CD14-positive monocyte (primary cell): ENCODE results near the gene CIZ1. TPM values are rescaled to one million over a fixed set of nuclear protein-coding genes. Genes with fewer than 3 reads are reported as not detected.

Source experiments
- DNase-seq, 3 donors: peaks; one replicate each; pipeline ENCODE4 v3.0.0-alpha.2; 2011 to 2022
- H2AFZ ChIP-seq: 2 replicates; pipeline ENCODE4 v1.6.0; 2012; ENCODE audit warnings: mild to moderate bottlenecking, low read depth, low read length, inconsistent platforms; ENCODE audit not compliant: insufficient read depth, poor library complexity, severe bottlenecking
- H3K27ac ChIP-seq, 2 donors: 1 replicate in 1 of 2; 2 replicates in 1 of 2; pipeline ENCODE4 v1.5.1; 2012 to 2013; ENCODE audit warnings: low read length in 2 of 2, control low read depth in 1 of 2, inconsistent platforms in 1 of 2, low read depth in 1 of 2, mild to moderate bottlenecking in 1 of 2
- H3K27me3 ChIP-seq, 2 donors: one replicate each; pipeline versions ENCODE4 v1.6.0 to v1.6.1; 2011 to 2013; ENCODE audit warnings: low read length in 2 of 2; ENCODE audit not compliant: control insufficient read depth in 2 of 2, insufficient read depth in 2 of 2
- H3K36me3 ChIP-seq, 2 donors: replicated peaks in 1 of 2; 1 replicate in 1 of 2; 2 replicates in 1 of 2; pipeline versions ENCODE4 v1.5.1 to v1.6.1; 2012 to 2013; ENCODE audit warnings: low read length in 2 of 2, control low read depth in 1 of 2, inconsistent platforms in 1 of 2, mild to moderate bottlenecking in 1 of 2; ENCODE audit not compliant: insufficient read depth in 2 of 2, control insufficient read depth in 1 of 2
- H3K4me1 ChIP-seq, 2 donors: 1 replicate in 1 of 2; 2 replicates in 1 of 2; pipeline versions ENCODE4 v1.5.1 to v1.6.1; 2012 to 2013; ENCODE audit warnings: low read length in 2 of 2, control low read depth in 1 of 2, inconsistent platforms in 1 of 2, mild to moderate bottlenecking in 1 of 2, moderate library complexity in 1 of 2; ENCODE audit not compliant: insufficient read depth in 2 of 2, control insufficient read depth in 1 of 2
- H3K4me2 ChIP-seq: replicated peaks from 2 replicates; pipeline ENCODE3; 2012; ENCODE audit warnings: low read length, moderate library complexity, mild to moderate bottlenecking; ENCODE audit not compliant: poor library complexity, severe bottlenecking; ENCODE audit errors: extremely low read depth
- H3K4me3 ChIP-seq, 3 experiments: fragments of 200-600 bp in 1 of 3; sonication (generic) in 1 of 3; replicated peaks in 1 of 3; 1 replicate in 2 of 3; 2 replicates in 1 of 3; pipeline ENCODE4 v1.5.1; 2011 to 2013; ENCODE audit warnings: low read length in 3 of 3, mild to moderate bottlenecking in 3 of 3, control low read depth in 2 of 3, low read depth in 2 of 3, inconsistent platforms in 1 of 3, moderate library complexity in 1 of 3
- H3K79me2 ChIP-seq: 2 replicates; pipeline ENCODE4 v1.6.0; 2012; ENCODE audit warnings: mild to moderate bottlenecking, control low read depth, inconsistent platforms, low read length, moderate library complexity; ENCODE audit not compliant: insufficient read depth
- H3K9ac ChIP-seq: 2 replicates; pipeline ENCODE4 v1.6.0; 2017; ENCODE audit warnings: low read length, mild to moderate bottlenecking; ENCODE audit not compliant: insufficient read depth, poor library complexity, severe bottlenecking
- H3K9me3 ChIP-seq, 2 donors: replicated peaks in 1 of 2; 1 replicate in 1 of 2; 2 replicates in 1 of 2; pipeline versions ENCODE4 v1.5.1 to v1.6.1; 2012 to 2013; ENCODE audit warnings: low read length in 2 of 2, control low read depth in 1 of 2; ENCODE audit not compliant: control insufficient read depth in 1 of 2, insufficient read depth in 1 of 2
- H4K20me1 ChIP-seq: 2 replicates; pipeline ENCODE4 v1.6.0; 2012; ENCODE audit warnings: mild to moderate bottlenecking, low read length, control low read depth, moderate library complexity; ENCODE audit not compliant: insufficient read depth
- H3K27ac Mint-ChIP-seq, 7 donors: one replicate each; pipeline ENCODE4 v1.8.0; 2020; ENCODE audit warnings: mild to moderate bottlenecking in 7 of 7, mixed read lengths in 7 of 7, moderate library complexity in 6 of 7, inconsistent platforms in 2 of 7
- H3K27me3 Mint-ChIP-seq, 3 donors: one replicate each; pipeline ENCODE4 v1.8.0; 2021 to 2022; ENCODE audit warnings: low read depth in 3 of 3, mild to moderate bottlenecking in 3 of 3, mixed read lengths in 3 of 3, moderate library complexity in 3 of 3, inconsistent platforms in 1 of 3
- H3K36me3 Mint-ChIP-seq, 2 donors: one replicate each; pipeline ENCODE4 v1.8.0; 2020; ENCODE audit warnings: mixed read lengths in 2 of 2, inconsistent platforms in 1 of 2, mild to moderate bottlenecking in 1 of 2
- H3K4me1 Mint-ChIP-seq: one replicate; pipeline ENCODE4 v1.8.0; 2020; ENCODE audit warnings: mild to moderate bottlenecking, mixed read lengths
- H3K4me3 Mint-ChIP-seq, 2 donors: one replicate each; pipeline ENCODE4 v1.8.0; 2020; ENCODE audit warnings: mild to moderate bottlenecking in 2 of 2, mixed read lengths in 2 of 2, moderate library complexity in 1 of 2
- H3K9me3 Mint-ChIP-seq, 7 donors: one replicate each; pipeline ENCODE4 v1.8.0; 2020 to 2022; ENCODE audit warnings: mixed read lengths in 7 of 7, mild to moderate bottlenecking in 6 of 7, moderate library complexity in 6 of 7, inconsistent platforms in 2 of 7
- CTCF ChIP-seq: fragments of 200-600 bp; IDR thresholded peaks from one replicate; pipeline ENCODE4 v1.8.0; 2022; ENCODE audit warnings: antibody characterized with exemption, mild to moderate bottlenecking
- WGBS: methylation state at CpG from one replicate; pipeline ENCODE4 v1.1.5; 2013; ENCODE audit warnings: missing lambda C conversion rate; ENCODE audit not compliant: insufficient coverage; 5-methylcytosine and 5-hydroxymethylcytosine counted together
- intact Hi-C, 2 donors: fragments of 100-400 bp; cut with micrococcal nuclease; formaldehyde crosslinking; loops; one replicate each; pipeline versions ENCODE4 v1.15.0 to v1.15.1; 2023
- polyA plus RNA-seq, 3 donors: library from polyadenylated mRNA; depleted of rRNA in 1 of 3; unstranded in 2 of 3; stranded (reverse) in 1 of 3; fragments of 300-500 nt in 2 of 3; fragments of >200 nt in 1 of 3; fragmentation: Illumina TruSeq in 2 of 3; gene quantifications; 1 replicate in 2 of 3; 2 replicates in 1 of 3; pipeline ENCODE4 v1.2.3, GENCODE V29; 2012 to 2021

CIZ1 gene
- polyA plus RNA-seq, 3 donors, result 3.4 to 53.7 (median 5.9) TPM

- no peak for DNase-seq
- Mint-ChIP-seq H3K4me1 (peaks cover 5% of the 10 kb centered on the region), H3K27me3 (peaks cover 0 to 5% (median 0%) of the 10 kb centered on the region in 3 donors), H3K4me3 (no peak overlapping the region), H3K27ac (no peak overlapping the region), H3K36me3 (peaks cover 59 to 81% of the 10 kb centered on the region in 2 donors), H3K9me3 (no peaks in the 10 kb centered on the region)
- Histone ChIP-seq H3K4me1 (peaks cover 2% of the 10 kb centered on the region in 2 donors), H3K27ac (no peak overlapping the region), H2AFZ (no peak overlapping the region), H3K27me3 (no peaks in the 10 kb centered on the region), H3K79me2 (peaks cover 1% of the 10 kb centered on the region), H3K9me3 (no peaks in the 10 kb centered on the region), H3K4me2 (no peak overlapping the region), H4K20me1 (no peaks in the 10 kb centered on the region), H3K4me3 (no peak overlapping the region), H3K9ac (no peak overlapping the region), H3K36me3 (peaks cover 64 to 76% of the 10 kb centered on the region in 2 donors)
- intact Hi-C loops, result no loop called here
- no peak for TF ChIP-seq CTCF
- WGBS, result 100% methylated on average over 4 of the region's 18 CpGs
These were observed 25.2 kb downstream of the CIZ1 start for GRCh38 chr9:128166169-128166568.

DNA sequence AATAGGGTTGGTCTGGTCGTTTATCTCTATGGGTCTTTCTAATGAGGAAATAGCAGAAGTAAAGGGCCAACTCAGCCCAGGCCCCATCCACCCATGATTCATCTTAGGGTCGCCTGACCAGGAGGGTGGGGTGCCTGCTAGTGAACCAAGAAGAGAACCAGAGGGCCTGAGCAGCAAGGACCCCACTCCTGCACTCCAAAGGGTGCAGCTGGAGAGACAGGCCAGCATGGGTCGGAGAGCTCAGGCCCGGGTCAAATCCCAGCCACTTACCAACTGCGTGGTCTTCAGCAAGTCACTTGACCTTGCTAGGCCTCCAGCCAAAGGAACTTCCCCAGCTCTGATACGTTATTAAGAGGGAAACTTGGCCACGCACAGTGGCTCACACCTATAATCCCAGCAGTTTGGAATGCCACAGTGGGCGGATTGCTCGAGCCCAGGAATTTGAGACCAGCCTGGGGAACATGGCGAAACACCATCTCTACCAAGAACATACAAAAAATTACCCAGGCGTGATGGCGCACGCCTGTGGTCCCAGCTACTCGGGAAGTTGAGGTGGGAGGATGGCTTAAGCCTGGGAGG is 27.0 kb downstream of the CIZ1 start:
- peaks cover 8% of the 10 kb centered on the region for H3K79me2 ChIP-seq
- Mint-ChIP-seq H3K4me1 (peaks cover 13% of the 10 kb centered on the region), H3K9me3 (no peaks in the 10 kb centered on the region), H3K4me3 (no peak overlapping the region), H3K27me3 (peaks cover 0 to 5% (median 0%) of the 10 kb centered on the region in 3 donors), H3K27ac (peak overlapping the region in 3 of 7 donors; percentile 57 to 65 (median 60)), H3K36me3 (peaks cover 47 to 66% of the 10 kb centered on the region in 2 donors)
- H3K9ac ChIP-seq, result no peak overlapping the region
- peaks cover 51 to 61% of the 10 kb centered on the region in 2 donors for H3K36me3 ChIP-seq
- DNase-seq, result no peak
- H2AFZ ChIP-seq, result no peak overlapping the region
- H3K4me2 ChIP-seq, result no peak overlapping the region
- H3K9me3 ChIP-seq, result no peaks in the 10 kb centered on the region
- no peak for TF ChIP-seq CTCF
- no peak overlapping the region for H3K27ac ChIP-seq
- H3K4me1 ChIP-seq, result peaks cover 14 to 17% of the 10 kb centered on the region in 2 donors
- intact Hi-C loops, result no loop called here
- no peaks in the 10 kb centered on the region for H3K27me3 ChIP-seq
- no peaks in the 10 kb centered on the region for H4K20me1 ChIP-seq
- 69% methylated on average over 4 of the region's 14 CpGs for WGBS
- no peak overlapping the region for H3K4me3 ChIP-seq
